Cardiac muscle cell (in vitro differentiated cells and primary cell): ENCODE results near the gene TIMM22. TPM values are rescaled to one million over a fixed set of nuclear protein-coding genes. Genes with fewer than 3 reads are reported as not detected.

Experiments used
- DNase-seq, 2 donors: peaks; one replicate each; pipeline versions ENCODE4 v3.0.0 to v3.0.0-alpha.2; 2010 to 2017; ENCODE audit warnings: low read depth in 1 of 2, low spot score in 1 of 2
- H3K27ac ChIP-seq: fragments of 200-600 bp; sonication (generic); 2 replicates; pipeline ENCODE4 v1.5.1; 2016
- H3K27me3 ChIP-seq: fragments of 200-600 bp; sonication (generic); 2 replicates; pipeline ENCODE4 v1.6.0; 2016; ENCODE audit warnings: control low read depth
- H3K36me3 ChIP-seq: fragments of 200-600 bp; sonication (generic); 2 replicates; pipeline ENCODE4 v1.5.1; 2016; ENCODE audit warnings: control low read depth
- H3K4me1 ChIP-seq: fragments of 200-600 bp; sonication (generic); 2 replicates; pipeline ENCODE4 v1.8.1; 2017; ENCODE audit warnings: low read depth, mild to moderate bottlenecking, mixed run types
- H3K4me3 ChIP-seq: fragments of 200-600 bp; sonication (generic); 2 replicates; pipeline ENCODE4 v1.5.1; 2016; ENCODE audit warnings: mild to moderate bottlenecking
- H3K9me3 ChIP-seq: fragments of 200-600 bp; sonication (generic); 2 replicates; pipeline ENCODE4 v1.5.1; 2017; ENCODE audit warnings: low read depth, mild to moderate bottlenecking, control low read depth
- polyA plus RNA-seq: library from polyadenylated mRNA; unstranded; fragments of >200 nt; fragmentation: Nextera tagmentation; extraction: Ambion mirVana; gene quantifications from 2 replicates; pipeline ENCODE4 v1.2.1, GENCODE V29; 2016
- total RNA-seq: library from RNA; depleted of rRNA; stranded (reverse); fragments of >200 nt; gene quantifications from 2 replicates; pipeline ENCODE4 v1.2.3, GENCODE V29; 2016
- TF ChIP-seq, protein P1 (sequence below): IDR thresholded peaks from 2 replicates; pipeline ENCODE4 v1.5.1; 2012; ENCODE audit warnings: low read depth, mild to moderate bottlenecking, low read length

Gene TIMM22
- total and polyA plus RNA-seq, 2 experiments from 2014 or later, result 28.4 to 33.1 TPM

DNA sequence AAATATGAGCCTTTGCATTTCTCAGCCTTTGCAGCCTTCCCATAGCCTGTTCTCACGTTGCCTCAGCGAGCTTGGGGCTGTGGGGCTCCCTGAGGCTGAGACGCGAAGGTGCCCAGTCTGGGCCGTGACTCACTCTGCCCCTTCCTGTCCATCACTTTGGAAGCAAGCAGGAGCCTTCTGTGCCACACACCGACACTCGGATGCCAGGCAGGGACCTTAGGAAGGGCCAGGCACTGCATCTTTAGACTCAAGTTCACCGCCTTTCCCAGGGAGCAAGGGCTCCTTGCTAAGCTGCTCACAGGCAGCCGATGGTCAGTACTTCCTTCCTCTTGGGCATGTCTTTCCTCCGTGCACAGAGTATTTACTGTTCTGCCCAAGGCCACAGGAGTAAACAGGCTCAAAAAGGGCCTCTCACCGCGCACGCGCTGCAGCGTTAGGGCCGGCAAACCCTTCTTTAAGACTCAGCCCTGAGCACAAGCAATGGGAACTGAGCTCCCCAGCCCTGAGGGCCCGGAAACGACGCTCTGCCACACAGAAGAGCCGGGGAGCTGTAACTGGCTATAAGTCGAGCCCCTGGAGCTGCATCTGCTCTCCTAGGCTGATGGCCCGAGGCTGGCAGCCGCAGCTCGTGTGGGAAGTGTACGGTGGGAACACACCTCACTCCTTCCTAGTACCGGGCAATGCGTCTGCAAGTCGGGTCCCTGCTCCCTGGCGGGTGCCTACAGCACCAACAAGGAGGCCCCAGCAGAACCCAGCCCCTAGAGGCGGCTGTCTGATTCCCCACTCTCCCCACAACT, 7.2 kb downstream of the TIMM22 start:
- H3K27ac ChIP-seq, result peak overlapping the region; percentile 76
- peaks cover 38% of the 10 kb centered on the region for H3K36me3 ChIP-seq
- TF ChIP-seq, protein P1, sequence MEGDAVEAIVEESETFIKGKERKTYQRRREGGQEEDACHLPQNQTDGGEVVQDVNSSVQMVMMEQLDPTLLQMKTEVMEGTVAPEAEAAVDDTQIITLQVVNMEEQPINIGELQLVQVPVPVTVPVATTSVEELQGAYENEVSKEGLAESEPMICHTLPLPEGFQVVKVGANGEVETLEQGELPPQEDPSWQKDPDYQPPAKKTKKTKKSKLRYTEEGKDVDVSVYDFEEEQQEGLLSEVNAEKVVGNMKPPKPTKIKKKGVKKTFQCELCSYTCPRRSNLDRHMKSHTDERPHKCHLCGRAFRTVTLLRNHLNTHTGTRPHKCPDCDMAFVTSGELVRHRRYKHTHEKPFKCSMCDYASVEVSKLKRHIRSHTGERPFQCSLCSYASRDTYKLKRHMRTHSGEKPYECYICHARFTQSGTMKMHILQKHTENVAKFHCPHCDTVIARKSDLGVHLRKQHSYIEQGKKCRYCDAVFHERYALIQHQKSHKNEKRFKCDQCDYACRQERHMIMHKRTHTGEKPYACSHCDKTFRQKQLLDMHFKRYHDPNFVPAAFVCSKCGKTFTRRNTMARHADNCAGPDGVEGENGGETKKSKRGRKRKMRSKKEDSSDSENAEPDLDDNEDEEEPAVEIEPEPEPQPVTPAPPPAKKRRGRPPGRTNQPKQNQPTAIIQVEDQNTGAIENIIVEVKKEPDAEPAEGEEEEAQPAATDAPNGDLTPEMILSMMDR, result no peak
- no peaks in the 10 kb centered on the region for H3K9me3 ChIP-seq
- no peaks in the 10 kb centered on the region for H3K27me3 ChIP-seq
- no peak overlapping the region for H3K4me3 ChIP-seq
- no peak for DNase-seq
- peaks cover 16% of the 10 kb centered on the region for H3K4me1 ChIP-seq

DNA sequence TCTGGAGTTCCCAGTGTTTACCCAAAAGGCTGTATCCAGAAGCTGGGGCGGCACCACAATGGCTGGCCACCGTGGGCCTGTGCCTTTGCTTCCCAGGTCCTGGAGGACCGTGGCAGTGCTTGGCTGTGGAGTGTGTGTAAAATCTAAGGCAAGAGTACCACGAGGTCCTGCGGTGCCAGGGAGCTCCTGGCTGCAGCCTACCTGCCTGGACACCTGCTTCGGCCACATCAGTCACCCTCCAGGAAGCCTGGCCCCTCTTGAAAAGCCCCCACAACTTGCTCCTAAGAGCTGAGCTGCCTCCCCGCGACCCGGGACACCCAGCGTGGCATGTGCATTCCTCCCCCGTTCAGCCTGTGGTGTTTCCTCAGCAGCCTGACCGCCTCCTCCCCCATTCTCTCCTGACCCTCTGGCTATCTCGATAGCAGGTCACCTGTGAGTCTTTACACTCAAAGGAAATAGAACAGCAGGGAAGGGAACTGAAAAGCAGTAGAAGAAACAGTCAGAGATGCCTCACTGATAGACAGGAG, 7.9 kb downstream of the TIMM22 start:
- Histone ChIP-seq H3K4me3 (no peak overlapping the region), H3K4me1 (peaks cover 16% of the 10 kb centered on the region), H3K36me3 (peaks cover 40% of the 10 kb centered on the region), H3K9me3 (no peaks in the 10 kb centered on the region), H3K27me3 (no peaks in the 10 kb centered on the region), H3K27ac (peak overlapping the region; percentile 25)
- DNase-seq, result no peak
- TF ChIP-seq, protein P1, result no peak

DNA sequence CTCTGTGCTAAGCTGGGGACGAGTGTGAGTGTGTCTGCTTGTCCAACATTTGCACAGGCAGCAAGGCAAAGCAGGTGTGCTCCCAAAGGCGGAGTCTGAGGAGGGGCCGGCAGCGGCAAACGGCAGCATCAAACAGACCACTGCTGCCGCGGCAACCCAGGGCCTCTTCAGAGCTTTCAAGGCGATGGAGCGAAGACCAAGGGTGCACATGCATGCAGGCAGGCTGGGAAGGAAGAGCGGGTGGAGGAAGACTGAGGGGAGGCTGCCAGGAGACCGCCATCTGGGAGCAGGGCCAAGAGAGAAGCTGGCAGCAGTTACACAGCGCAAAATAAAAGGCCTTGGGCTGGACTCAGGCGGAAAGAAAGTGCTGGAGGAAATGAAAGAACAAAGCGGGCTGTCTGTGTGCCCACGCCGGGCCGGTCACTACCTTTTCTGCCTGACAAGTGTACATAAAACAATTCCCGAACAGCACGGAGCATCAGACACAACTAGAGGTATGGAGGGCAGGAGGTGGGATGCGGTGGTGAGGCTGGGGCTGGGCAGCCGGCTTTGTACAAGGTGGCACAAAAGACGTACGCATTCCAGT, 8.5 kb downstream of the TIMM22 start:
- DNase-seq, result peak in 1 of 2 donors; percentile 80
- peak overlapping the region; percentile 25 for H3K27ac ChIP-seq
- H3K36me3 ChIP-seq, result peaks cover 40% of the 10 kb centered on the region
- TF ChIP-seq, protein P1, result no peak
- peaks cover 15% of the 10 kb centered on the region for H3K4me1 ChIP-seq
- H3K4me3 ChIP-seq, result no peak overlapping the region
- no peaks in the 10 kb centered on the region for H3K9me3 ChIP-seq
- no peaks in the 10 kb centered on the region for H3K27me3 ChIP-seq

DNA sequence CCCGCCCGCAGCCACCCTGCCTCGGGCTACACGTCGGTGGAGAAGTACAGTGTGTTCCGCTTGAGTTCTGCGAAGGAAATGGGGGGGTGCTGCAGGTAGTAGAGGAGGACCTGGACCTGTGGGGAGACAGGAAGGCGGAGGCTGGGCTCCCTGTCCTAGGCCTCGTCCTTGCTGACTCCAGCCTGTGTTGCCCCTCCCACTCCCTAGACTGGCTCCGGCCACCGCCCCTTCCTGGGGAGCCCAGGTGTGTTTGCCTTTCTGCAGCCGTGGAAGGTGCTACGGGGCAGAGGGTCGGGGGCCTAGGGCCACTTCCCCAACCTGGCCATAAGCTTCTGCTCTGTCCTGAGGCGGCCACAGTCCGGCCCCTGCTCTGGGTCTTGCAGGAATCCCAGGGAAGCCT, 9.1 kb downstream of the TIMM22 start:
- Histone ChIP-seq H3K4me3 (no peak overlapping the region), H3K27ac (peak overlapping the region; percentile 23), H3K36me3 (peaks cover 40% of the 10 kb centered on the region), H3K9me3 (no peaks in the 10 kb centered on the region), H3K4me1 (peaks cover 9% of the 10 kb centered on the region), H3K27me3 (no peaks in the 10 kb centered on the region)
- TF ChIP-seq, protein P1, result no peak
- DNase-seq, result no peak

DNA sequence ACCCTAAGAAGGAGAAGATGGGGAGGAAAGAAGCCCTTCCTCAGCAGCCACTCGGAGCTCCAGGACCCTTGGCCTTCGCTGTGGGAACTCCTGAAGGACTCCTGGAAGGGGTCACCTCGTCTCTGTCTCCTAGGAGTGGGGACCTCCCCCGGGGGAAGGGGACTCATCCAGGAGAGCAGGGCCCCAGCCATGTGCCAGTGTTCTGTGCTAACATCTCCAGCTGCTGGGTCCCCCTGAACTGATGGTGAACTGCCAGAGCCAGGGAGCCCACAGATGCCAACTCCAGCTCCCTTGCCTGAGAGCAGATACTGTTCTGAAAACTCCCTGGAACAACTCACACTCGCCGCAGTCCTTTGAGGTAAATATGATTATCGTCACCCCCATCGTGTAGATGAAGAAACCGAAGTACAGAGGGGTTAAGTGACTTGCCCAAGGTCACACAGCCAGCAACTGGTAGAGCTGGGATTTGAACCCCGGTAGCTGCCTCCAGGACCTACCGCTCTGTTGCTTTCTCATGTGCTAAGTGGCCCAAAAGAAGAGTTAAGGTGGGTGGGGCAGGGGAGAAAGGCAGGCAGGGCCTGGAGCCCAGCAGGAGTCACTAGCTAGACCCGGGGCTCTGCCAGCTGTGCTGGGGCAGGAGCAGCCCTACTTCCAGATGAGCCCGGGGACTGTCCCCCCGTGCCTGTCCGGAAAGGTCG, 10.5 kb downstream of the TIMM22 start:
- no peak overlapping the region for H3K4me3 ChIP-seq
- H3K27me3 ChIP-seq, result no peaks in the 10 kb centered on the region
- no peak for DNase-seq
- no peaks in the 10 kb centered on the region for H3K4me1 ChIP-seq
- H3K9me3 ChIP-seq, result no peaks in the 10 kb centered on the region
- H3K36me3 ChIP-seq, result peaks cover 29% of the 10 kb centered on the region
- H3K27ac ChIP-seq, result no peak overlapping the region
- TF ChIP-seq, protein P1, result no peak
